ENCODE results near the gene DOCK4. TPM values are rescaled to one million over a fixed set of nuclear protein-coding genes. Genes with fewer than 3 reads are reported as not detected.
"Not testable (repeated sequence)": the region's sequence is repeated elsewhere in the genome, so short reads cannot be mapped to it uniquely, and the experiment has no call there.

The DOCK4 gene
- total RNA-seq, 1 donor: 31.8 TPM

GRCh38 chr7:112132051-112132694 is 74.0 kb downstream of the DOCK4 start:
- Histone ChIP-seq H4K20me1 (ENCODE audit: insufficient read depth, low read length) (peaks cover 4% of the 10 kb centered on the region), H3K4me1 (ENCODE audit: insufficient read depth, low read length) (no peaks in the 10 kb centered on the region), H3K79me2 (ENCODE audit: insufficient read depth, low read length) (peaks cover 41% of the 10 kb centered on the region), H3K9me3 (ENCODE audit: low read depth, low read length) (no peaks in the 10 kb centered on the region), H3K4me2 (ENCODE audit: insufficient read depth, low read length) (no peak overlapping the region), H3K36me3 (ENCODE audit: insufficient read depth, low read length) (no peaks in the 10 kb centered on the region), H3K4me3 (ENCODE audit: insufficient read depth, low read length) (no peak overlapping the region), H3K27ac (ENCODE audit: low read depth, low read length) (no peak overlapping the region), H3K27me3 (ENCODE audit: insufficient read depth, low read length) (no peaks in the 10 kb centered on the region), H2AFZ (ENCODE audit: low read length) (peak overlapping the region; percentile 15)
- TF ChIP-seq, protein P1, sequence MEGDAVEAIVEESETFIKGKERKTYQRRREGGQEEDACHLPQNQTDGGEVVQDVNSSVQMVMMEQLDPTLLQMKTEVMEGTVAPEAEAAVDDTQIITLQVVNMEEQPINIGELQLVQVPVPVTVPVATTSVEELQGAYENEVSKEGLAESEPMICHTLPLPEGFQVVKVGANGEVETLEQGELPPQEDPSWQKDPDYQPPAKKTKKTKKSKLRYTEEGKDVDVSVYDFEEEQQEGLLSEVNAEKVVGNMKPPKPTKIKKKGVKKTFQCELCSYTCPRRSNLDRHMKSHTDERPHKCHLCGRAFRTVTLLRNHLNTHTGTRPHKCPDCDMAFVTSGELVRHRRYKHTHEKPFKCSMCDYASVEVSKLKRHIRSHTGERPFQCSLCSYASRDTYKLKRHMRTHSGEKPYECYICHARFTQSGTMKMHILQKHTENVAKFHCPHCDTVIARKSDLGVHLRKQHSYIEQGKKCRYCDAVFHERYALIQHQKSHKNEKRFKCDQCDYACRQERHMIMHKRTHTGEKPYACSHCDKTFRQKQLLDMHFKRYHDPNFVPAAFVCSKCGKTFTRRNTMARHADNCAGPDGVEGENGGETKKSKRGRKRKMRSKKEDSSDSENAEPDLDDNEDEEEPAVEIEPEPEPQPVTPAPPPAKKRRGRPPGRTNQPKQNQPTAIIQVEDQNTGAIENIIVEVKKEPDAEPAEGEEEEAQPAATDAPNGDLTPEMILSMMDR (IDR thresholded peaks at IDR 0.05; ENCODE audit: extremely low read depth, low read depth, low read length): no peak
- DNase-seq (ENCODE audit: insufficient read length, low spot score, missing footprints): no peak

- Histone ChIP-seq H2AFZ (ENCODE audit: low read length) (no peak overlapping the region), H3K4me3 (ENCODE audit: insufficient read depth, low read length) (no peak overlapping the region), H4K20me1 (ENCODE audit: insufficient read depth, low read length) (peaks cover 4% of the 10 kb centered on the region), H3K9me3 (ENCODE audit: low read depth, low read length) (no peaks in the 10 kb centered on the region), H3K27me3 (ENCODE audit: insufficient read depth, low read length) (no peaks in the 10 kb centered on the region), H3K27ac (ENCODE audit: low read depth, low read length) (no peak overlapping the region), H3K36me3 (ENCODE audit: insufficient read depth, low read length) (no peaks in the 10 kb centered on the region), H3K4me2 (ENCODE audit: insufficient read depth, low read length) (no peak overlapping the region), H3K4me1 (ENCODE audit: insufficient read depth, low read length) (no peaks in the 10 kb centered on the region), H3K79me2 (ENCODE audit: insufficient read depth, low read length) (peaks cover 32% of the 10 kb centered on the region)
- TF ChIP-seq, protein P1 (IDR thresholded peaks at IDR 0.05; ENCODE audit: extremely low read depth, low read depth, low read length): no peak
- no peak for DNase-seq (ENCODE audit: insufficient read length, low spot score, missing footprints)
Measured at GRCh38 chr7:112130729-112131410, 75.3 kb downstream of the DOCK4 start.

- no peak overlapping the region for H2AFZ ChIP-seq (ENCODE audit: low read length)
- H3K9me3 ChIP-seq (ENCODE audit: low read depth, low read length): no peaks in the 10 kb centered on the region
- peaks cover 4% of the 10 kb centered on the region for H4K20me1 ChIP-seq (ENCODE audit: insufficient read depth, low read length)
- H3K79me2 ChIP-seq (ENCODE audit: insufficient read depth, low read length): peaks cover 39% of the 10 kb centered on the region
- H3K27ac ChIP-seq (ENCODE audit: low read depth, low read length): no peak overlapping the region
- H3K36me3 ChIP-seq (ENCODE audit: insufficient read depth, low read length): no peaks in the 10 kb centered on the region
- no peak for DNase-seq (ENCODE audit: insufficient read length, low spot score, missing footprints)
- no peak overlapping the region for H3K4me3 ChIP-seq (ENCODE audit: insufficient read depth, low read length)
- no peaks in the 10 kb centered on the region for H3K27me3 ChIP-seq (ENCODE audit: insufficient read depth, low read length)
- TF ChIP-seq, protein P1 (IDR thresholded peaks at IDR 0.05; ENCODE audit: extremely low read depth, low read depth, low read length): no peak
- no peaks in the 10 kb centered on the region for H3K4me1 ChIP-seq (ENCODE audit: insufficient read depth, low read length)
- H3K4me2 ChIP-seq (ENCODE audit: insufficient read depth, low read length): no peak overlapping the region
Measured at GRCh38 chr7:112129655-112130323, 76.4 kb downstream of the DOCK4 start.

DNA sequence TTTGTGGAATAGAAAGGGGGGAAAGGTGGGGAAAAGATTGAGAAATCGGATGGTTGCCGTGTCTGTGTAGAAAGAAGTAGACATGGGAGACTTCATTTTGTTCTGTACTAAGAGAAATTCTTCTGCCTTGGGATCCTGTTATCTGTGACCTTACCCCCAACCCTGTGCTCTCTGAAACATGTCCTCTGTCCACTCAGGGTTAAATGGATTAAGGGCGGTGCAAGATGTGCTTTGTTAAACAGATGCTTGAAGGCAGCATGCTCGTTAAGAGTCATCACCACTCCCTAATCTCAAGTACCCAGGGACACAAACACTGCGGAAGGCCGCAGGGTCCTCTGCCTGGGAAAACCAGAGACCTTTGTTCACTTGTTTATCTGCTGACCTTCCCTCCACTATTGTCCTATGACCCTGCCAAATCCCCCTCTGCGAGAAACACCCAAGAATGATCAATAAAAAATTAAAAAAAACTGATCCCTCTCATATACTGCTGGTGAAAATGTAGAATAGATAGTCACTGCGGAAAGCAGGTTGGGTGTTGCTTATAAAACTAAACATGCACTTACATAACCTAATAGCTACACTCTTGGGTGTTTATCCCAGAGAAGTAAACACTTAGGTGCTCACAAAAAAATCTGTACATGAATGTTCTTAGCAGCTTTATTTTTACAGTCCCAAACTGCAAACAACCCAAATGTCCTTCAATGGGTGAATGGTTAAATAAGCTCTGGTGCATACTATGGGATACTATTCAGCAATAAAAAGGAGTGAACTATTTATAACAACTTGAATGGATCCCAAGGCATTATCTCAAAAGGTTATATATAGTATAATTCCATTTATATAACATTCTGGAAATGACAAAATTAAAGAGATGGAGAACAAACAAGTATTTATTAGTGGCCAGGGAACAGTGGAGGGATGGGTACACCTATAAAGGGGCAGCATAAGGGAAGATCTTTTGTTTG is 77.5 kb downstream of the DOCK4 start:
- not testable (repeated sequence) for H2AFZ ChIP-seq (ENCODE audit: low read length); H3K9me3 ChIP-seq (ENCODE audit: low read depth, low read length); DNase-seq (ENCODE audit: insufficient read length, low spot score, missing footprints); H3K4me3 ChIP-seq (ENCODE audit: insufficient read depth, low read length); H3K36me3 ChIP-seq (ENCODE audit: insufficient read depth, low read length); H3K4me1 ChIP-seq (ENCODE audit: insufficient read depth, low read length); H3K27me3 ChIP-seq (ENCODE audit: insufficient read depth, low read length); H3K4me2 ChIP-seq (ENCODE audit: insufficient read depth, low read length); H3K27ac ChIP-seq (ENCODE audit: low read depth, low read length); H4K20me1 ChIP-seq (ENCODE audit: insufficient read depth, low read length)
- H3K79me2 ChIP-seq (ENCODE audit: insufficient read depth, low read length): peaks cover 42% of the 10 kb centered on the region

DNA sequence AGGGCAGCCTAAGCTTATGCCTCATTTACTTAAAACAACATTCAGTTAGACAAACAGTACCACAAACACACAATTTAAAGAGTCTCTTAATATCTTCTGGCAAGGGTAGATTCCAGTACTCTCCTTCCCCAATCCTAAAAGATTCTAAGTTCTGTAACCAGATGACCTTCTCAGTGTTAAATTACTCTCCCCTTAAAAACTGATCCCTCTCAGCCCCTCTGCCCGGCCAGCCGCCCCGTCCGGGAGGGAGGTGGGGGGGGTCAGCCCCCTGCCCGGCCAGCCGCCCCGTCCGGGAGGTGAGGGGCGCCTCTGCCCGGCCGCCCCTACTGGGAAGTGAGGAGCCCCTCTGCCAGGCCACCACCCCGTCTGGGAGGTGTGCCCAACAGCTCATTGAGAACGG is 78.2 kb downstream of the DOCK4 start:
- H3K4me2 ChIP-seq (ENCODE audit: insufficient read depth, low read length); H3K36me3 ChIP-seq (ENCODE audit: insufficient read depth, low read length); DNase-seq (ENCODE audit: insufficient read length, low spot score, missing footprints); H2AFZ ChIP-seq (ENCODE audit: low read length); H3K27ac ChIP-seq (ENCODE audit: low read depth, low read length); H3K4me3 ChIP-seq (ENCODE audit: insufficient read depth, low read length); H4K20me1 ChIP-seq (ENCODE audit: insufficient read depth, low read length); H3K27me3 ChIP-seq (ENCODE audit: insufficient read depth, low read length); H3K4me1 ChIP-seq (ENCODE audit: insufficient read depth, low read length); H3K9me3 ChIP-seq (ENCODE audit: low read depth, low read length): not testable (repeated sequence)
- peaks cover 39% of the 10 kb centered on the region for H3K79me2 ChIP-seq (ENCODE audit: insufficient read depth, low read length)
